K562 (cell line): ENCODE measurements around the gene GAS2L1. TPM values are rescaled to one million over a fixed set of nuclear protein-coding genes. Genes with fewer than 3 reads are reported as not detected.

Experiments
- ATAC-seq: fragments of 200-7000 bp; cut with Tn5 transposase; 3 replicates; pipeline ENCODE4 v1.9.1; 2020; ENCODE audit warnings: moderate library complexity
- BruUV-seq: library from RNA; stranded (reverse); fragments of 400-500 nt; replicated peaks from 2 replicates; lab custom pipeline; 2021; lab: Mats Ljungman, UMichigan
- CTCF ChIA-PET: fragments of 300-600 bp; formaldehyde crosslinking; extraction: SDS; loops from one replicate; lab custom pipeline; 2021; ENCODE audit warnings: low intra/inter-chr PET ratio; lab: Yijun Ruan, JAX
- POLR2A ChIA-PET: fragments of 300-600, 350-650 bp; sonication (Branson Sonifier 250); formaldehyde crosslinking; extraction: SDS; loops from one replicate; lab custom pipeline; 2021; ENCODE audit warnings: antibody characterized with exemption, inconsistent platforms; lab: Yijun Ruan, JAX
- DNase-seq, 4 experiments: peaks; one replicate each; pipeline versions ENCODE4 v3.0.0 to v3.0.0-alpha.2; 2011 to 2018; ENCODE audit warnings: low spot score in 3 of 4, mixed read lengths in 3 of 4; ENCODE audit errors: extremely low read depth in 1 of 4
- FAIRE-seq: peaks from 2 replicates; lab custom pipeline; 2011; peaks lifted over from hg19 to GRCh38; lab: Jason Lieb, UNC
- H2AFZ ChIP-seq: 2 replicates; pipeline ENCODE4 v1.6.0; 2011; ENCODE audit warnings: low read depth, low read length, control low read depth, inconsistent platforms
- H3K27ac ChIP-seq: fragments of 200-600 bp; 3 replicates; pipeline ENCODE4 v1.8.0; 2011; ENCODE audit warnings: low read depth, mild to moderate bottlenecking, control low read depth, inconsistent platforms, low read length, moderate library complexity, mixed read lengths; ENCODE audit errors: extremely low read depth
- H3K27me3 ChIP-seq, 2 experiments: fragments of 300-600 bp in 1 of 2; 2 replicates in 1 of 2; 3 replicates in 1 of 2; pipeline versions ENCODE4 v1.6.0 to v1.8.0; 2011; ENCODE audit warnings: inconsistent platforms in 2 of 2, low read length in 2 of 2, mild to moderate bottlenecking in 1 of 2, mixed read lengths in 1 of 2, moderate library complexity in 1 of 2; ENCODE audit not compliant: control insufficient read depth in 2 of 2, insufficient read depth in 2 of 2
- H3K36me3 ChIP-seq: fragments of 300-600 bp; 3 replicates; pipeline ENCODE4 v1.8.0; 2011; ENCODE audit warnings: mild to moderate bottlenecking, low read length, inconsistent platforms; ENCODE audit not compliant: control insufficient read depth, insufficient read depth
- H3K4me1 ChIP-seq, 2 experiments: fragments of 200-600 bp in 1 of 2; replicated peaks in 1 of 2; 2 replicates in 1 of 2; 3 replicates in 1 of 2; pipeline versions ENCODE4 v1.5.1 to v1.8.0; 2011; ENCODE audit warnings: inconsistent platforms in 2 of 2, low read length in 2 of 2, mild to moderate bottlenecking in 1 of 2, mixed read lengths in 1 of 2, moderate library complexity in 1 of 2; ENCODE audit not compliant: control insufficient read depth in 2 of 2, insufficient read depth in 2 of 2
- H3K4me2 ChIP-seq: 2 replicates; pipeline ENCODE4 v1.6.1; 2011; ENCODE audit warnings: low read length, control low read depth, inconsistent platforms, mixed read lengths; ENCODE audit not compliant: insufficient read depth
- H3K4me3 ChIP-seq: fragments of 200-600 bp; sonication (generic), shearing (Covaris generic); 2 replicates; pipeline ENCODE4 v1.5.1; 2016; ENCODE audit warnings: control low read depth, inconsistent platforms
- H3K79me2 ChIP-seq: fragments of 200-600 bp; 3 replicates; pipeline ENCODE4 v1.8.0; 2011; ENCODE audit warnings: low read length, inconsistent platforms; ENCODE audit not compliant: control insufficient read depth, insufficient read depth
- H3K9ac ChIP-seq, 2 experiments: 2 replicates each; pipeline versions ENCODE4 v1.6.0 to v1.6.1; 2011; ENCODE audit warnings: low read depth in 2 of 2, low read length in 2 of 2, control low read depth in 1 of 2, inconsistent platforms in 1 of 2, mild to moderate bottlenecking in 1 of 2, mixed read lengths in 1 of 2; ENCODE audit not compliant: insufficient read depth in 1 of 2
- H3K9me1 ChIP-seq: one replicate; pipeline ENCODE4 v1.6.0; 2011; ENCODE audit warnings: inconsistent platforms, mild to moderate bottlenecking, low read length, moderate library complexity; ENCODE audit not compliant: control insufficient read depth, insufficient read depth
- H3K9me3 ChIP-seq: replicated peaks from 2 replicates; pipeline ENCODE4 v1.5.1; 2011; ENCODE audit warnings: low read depth, low read length, inconsistent platforms; ENCODE audit not compliant: control insufficient read depth, insufficient read depth
- H4K20me1 ChIP-seq: replicated peaks from 2 replicates; pipeline ENCODE4 v1.6.1; 2011; ENCODE audit warnings: low read length, inconsistent platforms, mixed read lengths; ENCODE audit not compliant: control insufficient read depth, insufficient read depth
- BDP1 ChIP-seq: IDR thresholded peaks from 3 replicates; pipeline ENCODE4 v1.6.1; 2011; ENCODE audit not compliant: insufficient read length, insufficient read depth
- EP400 ChIP-seq: fragments of 450-650 bp; IDR thresholded peaks from 2 replicates; pipeline ENCODE4 v1.6.1; 2017; ENCODE audit warnings: antibody characterized with exemption, mild to moderate bottlenecking, moderate library complexity
- FOS ChIP-seq: IDR thresholded peaks from 3 replicates; pipeline ENCODE4 v1.6.1; 2011; ENCODE audit not compliant: insufficient read length; ENCODE audit errors: extremely low read depth
- FOXM1 ChIP-seq, 2 experiments: fragments of 450-650 bp in 1 of 2; sonication (generic) in 1 of 2; formaldehyde crosslinking in 1 of 2; IDR thresholded peaks; 2 replicates each; pipeline versions ENCODE4 v1.6.1 to v1.9.0; 2017 to 2022; ENCODE audit warnings: low read depth in 2 of 2, mild to moderate bottlenecking in 2 of 2, missing genetic modification reagents in 1 of 2, moderate library complexity in 1 of 2
- MED1 ChIP-seq: sonication (generic); formaldehyde crosslinking; IDR thresholded peaks from 2 replicates; pipeline ENCODE4 v1.8.1; 2023; ENCODE audit warnings: missing genetic modification reagents, borderline replicate concordance
- SREBF2 ChIP-seq: sonication (generic); formaldehyde crosslinking; IDR thresholded peaks from 2 replicates; pipeline ENCODE4 v1.4.0; 2020; ENCODE audit warnings: mild to moderate bottlenecking, missing genetic modification reagents
- SUPT5H ChIP-seq: fragments of 450-650 bp; IDR thresholded peaks from 2 replicates; pipeline ENCODE4 v1.6.1; 2016
- TFAP4 ChIP-seq: sonication (generic); formaldehyde crosslinking; IDR thresholded peaks from 2 replicates; pipeline ENCODE4 v1.8.0; 2022; ENCODE audit warnings: missing genetic modification reagents, mild to moderate bottlenecking, moderate library complexity, borderline replicate concordance
- ZNF347 ChIP-seq: fragments of 450-650 bp; formaldehyde crosslinking; IDR thresholded peaks from 2 replicates; pipeline ENCODE4 v1.4.0; 2020; ENCODE audit warnings: low read depth, mild to moderate bottlenecking, moderate library complexity
- ZNF551 ChIP-seq: fragments of 250-450 bp; sonication (Bioruptor Pico); IDR thresholded peaks from 2 replicates; pipeline ENCODE4 v1.5.0; 2021; ENCODE audit warnings: mild to moderate bottlenecking, moderate library complexity
- ZNF668 ChIP-seq: fragments of 250-450 bp; sonication (Bioruptor Pico); IDR thresholded peaks from 2 replicates; pipeline ENCODE4 v1.8.0; 2022; ENCODE audit warnings: mild to moderate bottlenecking, inconsistent platforms
- ZNF696 ChIP-seq: fragments of 250-450 bp; sonication (Bioruptor Pico); conservative IDR thresholded peaks from 2 replicates; pipeline ENCODE4 v1.4.0; 2020; ENCODE audit warnings: mild to moderate bottlenecking, moderate library complexity
- ZNF766 ChIP-seq: fragments of 200-800 bp; sonication (Bioruptor generic); conservative IDR thresholded peaks from 2 replicates; pipeline ENCODE4 v1.6.1; 2016; ENCODE audit warnings: missing genetic modification characterization, missing compliant biosample characterization
- in situ Hi-C: fragments of 300-500 bp; cut with MboI; formaldehyde crosslinking; loops from 4 replicates; pipeline ENCODE4 v1.15.0; 2018; ENCODE audit warnings: inconsistent platforms, mixed read lengths
- intact Hi-C: fragments of 100-400 bp; cut with micrococcal nuclease; formaldehyde crosslinking; loops from 2 replicates; pipeline ENCODE4 v1.14.2; 2022
- polyA plus RNA-seq, 8 experiments: library from polyadenylated mRNA; depleted of rRNA in 4 of 8; stranded (reverse) in 5 of 8; unstranded in 3 of 8; fragments of >200 nt; fragmentation: Nextera tagmentation in 2 of 8; fragmentation: Illumina TruSeq in 1 of 8; extraction: Ambion mirVana in 2 of 8; extraction: Trizol in 1 of 8; gene quantifications; 2 replicates each; pipeline versions ENCODE4 v1.2.1 to v1.2.3, GENCODE V29; 2011 to 2014; ENCODE audit warnings: inconsistent platforms in 1 of 8, missing spikeins in 1 of 8
- total RNA-seq, 7 experiments: library from RNA; depleted of rRNA in 6 of 7; stranded (reverse); fragments of >200 nt in 6 of 7; fragmentation: Illumina TruSeq in 2 of 7; extraction: Trizol in 2 of 7; gene quantifications; 2 replicates each; pipeline versions ENCODE4 v1.2.1 to v1.2.3, GENCODE V29; 2011 to 2021; ENCODE audit warnings: low replicate concordance in 1 of 7
- TF ChIP-seq, protein P1 (sequence below), 2 experiments: fragments of 450-650 bp; IDR thresholded peaks; 2 replicates each; pipeline ENCODE4 v1.6.1; 2018; ENCODE audit warnings: mild to moderate bottlenecking in 2 of 2, low read depth in 1 of 2; ENCODE audit not compliant: partially characterized antibody in 2 of 2
- TF ChIP-seq, protein P2 (sequence below): sonication (generic); formaldehyde crosslinking; IDR thresholded peaks from 2 replicates; pipeline ENCODE4 v1.8.1; 2023; ENCODE audit warnings: mild to moderate bottlenecking, missing genetic modification reagents, moderate library complexity
- TF ChIP-seq, protein P3 (sequence below): fragments of 450-650 bp; IDR thresholded peaks from 2 replicates; pipeline ENCODE4 v1.6.1; 2016

GAS2L1 gene
- total and polyA plus RNA-seq, 9 of the 15 experiments (the other 6 are each of a cell fraction or from before 2014, with no cell fraction given), result 0.56 to 19.7 (median 3.2) TPM

DNA sequence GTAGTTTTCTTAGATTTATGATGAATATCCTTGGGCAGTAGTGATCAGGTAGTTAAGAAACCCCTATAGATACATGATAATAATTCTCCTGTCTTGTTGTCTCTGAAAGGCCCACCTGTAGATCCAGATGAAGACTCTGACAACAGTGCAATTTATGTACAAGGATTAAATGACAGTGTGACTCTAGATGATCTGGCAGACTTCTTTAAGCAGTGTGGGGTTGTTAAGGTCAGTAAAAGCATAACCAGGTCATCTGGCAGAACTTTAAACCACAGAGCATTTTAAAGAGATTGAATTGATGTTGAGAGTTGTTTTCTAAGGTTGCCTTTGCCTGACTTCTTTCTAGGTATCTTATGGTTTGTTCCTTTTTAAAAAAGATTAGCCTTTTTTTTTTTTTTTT, 14.1 kb upstream of the GAS2L1 start:
- in situ Hi-C loops (no loop called here), intact Hi-C loops (no loop called here)
- Histone ChIP-seq H3K4me1 (no peaks in the 10 kb centered on the region), H3K4me2 (no peak overlapping the region), H4K20me1 (0 out of 2 replicates have a peak, but pooled peaks cover 2% of the 10 kb centered on the region), H3K27ac (no peak overlapping the region), H3K79me2 (peaks cover 27% of the 10 kb centered on the region; the same call in 2 of the 3 replicates), H3K4me3 (no peak overlapping the region), H3K36me3 (peaks cover 99% of the 10 kb centered on the region), H3K9me1 (no peaks in the 10 kb centered on the region), H3K9ac (no peak overlapping the region), H2AFZ (no peak overlapping the region), H3K9me3 (no peaks in the 10 kb centered on the region), H3K27me3 (no peaks in the 10 kb centered on the region)
- no TSS peak for BruUV-seq
- no peak for ATAC-seq
- CTCF ChIA-PET, result no interaction called here
- POLR2A ChIA-PET, result no interaction called here
- no peak for DNase-seq
- FAIRE-seq, result no peak
- TF ChIP-seq FOS, result no peak
- no peak for TF ChIP-seq ZNF766 (CRISPR knock-in tag)
- TF ChIP-seq, protein P1, sequence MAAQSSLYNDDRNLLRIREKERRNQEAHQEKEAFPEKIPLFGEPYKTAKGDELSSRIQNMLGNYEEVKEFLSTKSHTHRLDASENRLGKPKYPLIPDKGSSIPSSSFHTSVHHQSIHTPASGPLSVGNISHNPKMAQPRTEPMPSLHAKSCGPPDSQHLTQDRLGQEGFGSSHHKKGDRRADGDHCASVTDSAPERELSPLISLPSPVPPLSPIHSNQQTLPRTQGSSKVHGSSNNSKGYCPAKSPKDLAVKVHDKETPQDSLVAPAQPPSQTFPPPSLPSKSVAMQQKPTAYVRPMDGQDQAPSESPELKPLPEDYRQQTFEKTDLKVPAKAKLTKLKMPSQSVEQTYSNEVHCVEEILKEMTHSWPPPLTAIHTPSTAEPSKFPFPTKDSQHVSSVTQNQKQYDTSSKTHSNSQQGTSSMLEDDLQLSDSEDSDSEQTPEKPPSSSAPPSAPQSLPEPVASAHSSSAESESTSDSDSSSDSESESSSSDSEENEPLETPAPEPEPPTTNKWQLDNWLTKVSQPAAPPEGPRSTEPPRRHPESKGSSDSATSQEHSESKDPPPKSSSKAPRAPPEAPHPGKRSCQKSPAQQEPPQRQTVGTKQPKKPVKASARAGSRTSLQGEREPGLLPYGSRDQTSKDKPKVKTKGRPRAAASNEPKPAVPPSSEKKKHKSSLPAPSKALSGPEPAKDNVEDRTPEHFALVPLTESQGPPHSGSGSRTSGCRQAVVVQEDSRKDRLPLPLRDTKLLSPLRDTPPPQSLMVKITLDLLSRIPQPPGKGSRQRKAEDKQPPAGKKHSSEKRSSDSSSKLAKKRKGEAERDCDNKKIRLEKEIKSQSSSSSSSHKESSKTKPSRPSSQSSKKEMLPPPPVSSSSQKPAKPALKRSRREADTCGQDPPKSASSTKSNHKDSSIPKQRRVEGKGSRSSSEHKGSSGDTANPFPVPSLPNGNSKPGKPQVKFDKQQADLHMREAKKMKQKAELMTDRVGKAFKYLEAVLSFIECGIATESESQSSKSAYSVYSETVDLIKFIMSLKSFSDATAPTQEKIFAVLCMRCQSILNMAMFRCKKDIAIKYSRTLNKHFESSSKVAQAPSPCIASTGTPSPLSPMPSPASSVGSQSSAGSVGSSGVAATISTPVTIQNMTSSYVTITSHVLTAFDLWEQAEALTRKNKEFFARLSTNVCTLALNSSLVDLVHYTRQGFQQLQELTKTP (IDR thresholded peaks at IDR 0.05; ENCODE audit: low read depth in 1 of 2, partially characterized antibody in 2 of 2), result no peak
- no peak for TF ChIP-seq SUPT5H
- TF ChIP-seq ZNF668 (CRISPR knock-in tag), result no peak
- no peak for TF ChIP-seq EP400
- TF ChIP-seq ZNF551, result no peak
- TF ChIP-seq ZNF347 (CRISPR knock-in tag), result no peak
- no peak for TF ChIP-seq ZNF696 (CRISPR knock-in tag)
- TF ChIP-seq FOXM1 (IDR thresholded peaks at IDR 0.05; ENCODE audit: low read depth), result no peak
- TF ChIP-seq FOXM1 (CRISPR knock-in tag; IDR thresholded peaks at IDR 0.05; ENCODE audit: low read depth), result no peak
- TF ChIP-seq, protein P2, sequence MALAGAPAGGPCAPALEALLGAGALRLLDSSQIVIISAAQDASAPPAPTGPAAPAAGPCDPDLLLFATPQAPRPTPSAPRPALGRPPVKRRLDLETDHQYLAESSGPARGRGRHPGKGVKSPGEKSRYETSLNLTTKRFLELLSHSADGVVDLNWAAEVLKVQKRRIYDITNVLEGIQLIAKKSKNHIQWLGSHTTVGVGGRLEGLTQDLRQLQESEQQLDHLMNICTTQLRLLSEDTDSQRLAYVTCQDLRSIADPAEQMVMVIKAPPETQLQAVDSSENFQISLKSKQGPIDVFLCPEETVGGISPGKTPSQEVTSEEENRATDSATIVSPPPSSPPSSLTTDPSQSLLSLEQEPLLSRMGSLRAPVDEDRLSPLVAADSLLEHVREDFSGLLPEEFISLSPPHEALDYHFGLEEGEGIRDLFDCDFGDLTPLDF (CRISPR knock-in tag), result no peak
- TF ChIP-seq, protein P3, sequence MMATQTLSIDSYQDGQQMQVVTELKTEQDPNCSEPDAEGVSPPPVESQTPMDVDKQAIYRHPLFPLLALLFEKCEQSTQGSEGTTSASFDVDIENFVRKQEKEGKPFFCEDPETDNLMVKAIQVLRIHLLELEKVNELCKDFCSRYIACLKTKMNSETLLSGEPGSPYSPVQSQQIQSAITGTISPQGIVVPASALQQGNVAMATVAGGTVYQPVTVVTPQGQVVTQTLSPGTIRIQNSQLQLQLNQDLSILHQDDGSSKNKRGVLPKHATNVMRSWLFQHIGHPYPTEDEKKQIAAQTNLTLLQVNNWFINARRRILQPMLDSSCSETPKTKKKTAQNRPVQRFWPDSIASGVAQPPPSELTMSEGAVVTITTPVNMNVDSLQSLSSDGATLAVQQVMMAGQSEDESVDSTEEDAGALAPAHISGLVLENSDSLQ, result no peak
- no peak for TF ChIP-seq SREBF2
- TF ChIP-seq BDP1, result no peak
- TF ChIP-seq MED1 (CRISPR knock-in tag), result no peak
- no peak for TF ChIP-seq TFAP4
